Trophoblast cell (in vitro differentiated cells and primary cell): ENCODE results near the gene ABLIM1.

Experiments
- DNase-seq, 2 donors: peaks; one replicate each; pipeline ENCODE4 v3.0.0-alpha.2; 2016
- H2AFZ ChIP-seq: 2 replicates; pipeline ENCODE4 v1.6.1; 2013; ENCODE audit warnings: low read length, moderate library complexity, mild to moderate bottlenecking; ENCODE audit not compliant: insufficient read depth, poor library complexity
- H2AK5ac ChIP-seq: 2 replicates; pipeline ENCODE4 v1.6.1; 2013; ENCODE audit warnings: mild to moderate bottlenecking, low read length
- H2BK120ac ChIP-seq: 2 replicates; pipeline ENCODE4 v1.6.1; 2013; ENCODE audit warnings: low read length, mild to moderate bottlenecking, moderate library complexity; ENCODE audit not compliant: insufficient read depth, poor library complexity
- H2BK12ac ChIP-seq: 2 replicates; pipeline ENCODE4 v1.6.1; 2013; ENCODE audit warnings: mild to moderate bottlenecking, low read length, moderate library complexity
- H2BK5ac ChIP-seq: 2 replicates; pipeline ENCODE4 v1.6.1; 2013; ENCODE audit warnings: low read length, low read depth, moderate library complexity, mild to moderate bottlenecking; ENCODE audit not compliant: poor library complexity
- H3K14ac ChIP-seq: 2 replicates; pipeline ENCODE4 v1.6.1; 2013; ENCODE audit warnings: mild to moderate bottlenecking, low read length
- H3K18ac ChIP-seq: 2 replicates; pipeline ENCODE4 v1.6.1; 2013; ENCODE audit warnings: mild to moderate bottlenecking, low read length
- H3K23ac ChIP-seq: 2 replicates; pipeline ENCODE4 v1.6.1; 2013; ENCODE audit warnings: low read length
- H3K27ac ChIP-seq: 2 replicates; pipeline ENCODE4 v1.5.1; 2013; ENCODE audit warnings: low read depth, mild to moderate bottlenecking, inconsistent platforms, low read length, moderate library complexity
- H3K27me3 ChIP-seq: 2 replicates; pipeline ENCODE4 v1.6.1; 2013; ENCODE audit warnings: inconsistent platforms, mild to moderate bottlenecking, low read length, moderate library complexity; ENCODE audit not compliant: insufficient read depth
- H3K36me3 ChIP-seq, 2 experiments: 1 replicate in 1 of 2; 2 replicates in 1 of 2; pipeline ENCODE4 v1.6.1; 2013; ENCODE audit warnings: low read length in 2 of 2, mild to moderate bottlenecking in 2 of 2, moderate library complexity in 1 of 2; ENCODE audit not compliant: insufficient read depth in 2 of 2, control insufficient read depth in 1 of 2
- H3K4ac ChIP-seq: 2 replicates; pipeline ENCODE4 v1.6.1; 2013; ENCODE audit warnings: low read depth, mild to moderate bottlenecking, low read length, moderate library complexity
- H3K4me1 ChIP-seq, 2 experiments: 1 replicate in 1 of 2; 2 replicates in 1 of 2; pipeline ENCODE4 v1.6.1; 2013; ENCODE audit warnings: low read length in 2 of 2, mild to moderate bottlenecking in 2 of 2, moderate library complexity in 1 of 2; ENCODE audit not compliant: insufficient read depth in 2 of 2, control insufficient read depth in 1 of 2
- H3K4me2 ChIP-seq: 2 replicates; pipeline ENCODE4 v1.6.1; 2013; ENCODE audit warnings: inconsistent platforms, mild to moderate bottlenecking, low read length, moderate library complexity
- H3K4me3 ChIP-seq: 2 replicates; pipeline ENCODE4 v1.5.1; 2013; ENCODE audit warnings: mild to moderate bottlenecking, low read depth, low read length, inconsistent platforms
- H3K79me1 ChIP-seq: one replicate; pipeline ENCODE4 v1.6.1; 2013; ENCODE audit warnings: low read length
- H3K79me2 ChIP-seq: 2 replicates; pipeline ENCODE4 v1.6.1; 2013; ENCODE audit warnings: low read length, mild to moderate bottlenecking; ENCODE audit not compliant: control insufficient read depth, insufficient read depth, poor library complexity
- H3K9ac ChIP-seq: 2 replicates; pipeline ENCODE4 v1.6.1; 2013; ENCODE audit warnings: mild to moderate bottlenecking, low read length
- H3K9me3 ChIP-seq: 2 replicates; pipeline ENCODE4 v1.6.1; 2013; ENCODE audit warnings: low read depth, mild to moderate bottlenecking, control low read depth, inconsistent platforms, low read length; ENCODE audit not compliant: insufficient read depth
- H4K12ac ChIP-seq: 2 replicates; pipeline ENCODE4 v1.6.1; 2013; ENCODE audit warnings: low read depth, mild to moderate bottlenecking, low read length, moderate library complexity
- H4K8ac ChIP-seq: 2 replicates; pipeline ENCODE4 v1.6.1; 2013; ENCODE audit warnings: low read depth, mild to moderate bottlenecking, low read length, moderate library complexity
- H4K91ac ChIP-seq: one replicate; pipeline ENCODE4 v1.6.1; 2013; ENCODE audit warnings: low read depth, mild to moderate bottlenecking, low read length, moderate library complexity
- WGBS: extraction: QIAGEN DNeasy Blood & Tissue Kit; methylation state at CpG from one replicate; pipeline ENCODE4 v1.1.7; 2013; ENCODE audit warnings: missing lambda C conversion rate; ENCODE audit not compliant: insufficient read length, insufficient coverage; ENCODE audit errors: extremely low coverage; 5-methylcytosine and 5-hydroxymethylcytosine counted together

ABLIM1 gene

DNA sequence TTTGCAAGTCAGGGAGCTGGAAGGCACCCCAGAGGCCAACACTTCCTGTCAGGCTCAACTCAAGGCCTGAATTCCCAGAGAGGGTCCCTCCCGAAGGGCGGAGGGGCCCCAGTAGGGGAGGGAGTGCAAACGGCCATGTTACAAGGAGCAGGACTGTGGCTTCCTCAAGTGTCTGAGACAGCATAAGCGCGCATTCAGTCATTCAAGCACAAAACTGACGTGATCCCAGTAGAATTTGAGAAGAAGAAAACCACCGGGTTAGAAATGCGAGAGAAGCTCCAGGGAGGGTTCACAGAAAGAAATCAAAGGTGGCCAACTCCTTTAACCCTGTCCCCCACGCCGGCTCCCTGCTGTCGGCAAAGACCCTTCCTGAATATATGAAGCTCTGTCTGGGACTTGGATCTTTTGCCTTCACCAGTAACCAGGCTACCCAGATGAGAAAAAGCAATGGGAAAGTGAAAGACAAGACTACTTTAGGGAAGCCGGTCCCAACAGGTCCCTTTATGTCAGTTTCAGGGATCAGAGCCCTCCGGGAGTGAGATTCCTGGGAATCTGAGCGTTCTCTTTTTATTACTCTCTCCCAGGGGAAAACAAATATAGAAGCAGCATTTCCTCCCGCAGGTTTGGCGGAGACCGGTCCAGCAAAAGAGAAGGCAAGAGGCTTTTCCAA is 255.1 kb downstream of the ABLIM1 start:
- Histone ChIP-seq H2AK5ac (no peak overlapping the region), H3K4ac (peak overlapping the region; percentile 98), H2BK5ac (peak overlapping the region; percentile 82), H3K14ac (peak overlapping the region; percentile 48), H3K4me1 (peaks cover 20 to 29% of the 10 kb centered on the region in 2 experiments), H2BK120ac (peak overlapping the region; percentile 68), H3K9me3 (no peaks in the 10 kb centered on the region), H3K4me3 (peak overlapping the region; percentile 97), H4K8ac (peak overlapping the region; percentile 86), H2AFZ (peak overlapping the region; percentile 64), H4K91ac (peak overlapping the region; percentile 88), H3K27me3 (no peaks in the 10 kb centered on the region), H3K27ac (peak overlapping the region; percentile 38), H3K9ac (peak overlapping the region; percentile 78), H3K23ac (no peak overlapping the region), H3K18ac (peak overlapping the region; percentile 98), H4K12ac (peak overlapping the region; percentile 36), H3K4me2 (peak overlapping the region; percentile 99), H3K36me3 (peaks cover 0 to 3% of the 10 kb centered on the region in 2 experiments), H3K79me1 (peaks cover 24% of the 10 kb centered on the region), H3K79me2 (peaks cover 30% of the 10 kb centered on the region), H2BK12ac (peak overlapping the region; percentile 59)
- DNase-seq, result peak in 1 of 2 donors; percentile 56
- WGBS, result no CpG with 5 or more reads among the region's 17 CpGs

DNA sequence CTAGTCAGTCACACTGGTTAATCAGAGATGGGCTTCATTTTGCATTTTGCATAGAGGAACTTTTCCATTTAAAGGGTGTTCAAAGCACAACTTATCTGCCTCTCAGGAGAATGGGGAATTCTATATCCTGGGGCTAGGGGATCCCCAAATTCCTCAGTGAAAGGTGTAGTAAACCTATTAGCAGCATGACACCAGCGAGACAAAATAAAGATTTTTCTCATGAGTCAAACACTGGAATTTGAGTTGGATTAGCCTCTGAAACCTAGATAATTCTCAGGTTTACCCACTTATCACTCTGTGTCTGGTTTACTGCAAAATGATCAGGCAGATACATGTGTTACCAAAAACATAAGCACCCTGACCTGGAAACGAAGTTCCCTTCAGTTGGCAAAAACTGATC is 255.8 kb downstream of the ABLIM1 start:
- Histone ChIP-seq H3K79me2 (peaks cover 30% of the 10 kb centered on the region), H3K14ac (no peak overlapping the region), H3K4me1 (peaks cover 26 to 35% of the 10 kb centered on the region in 2 experiments), H4K12ac (no peak overlapping the region), H2AK5ac (no peak overlapping the region), H3K4me3 (no peak overlapping the region), H3K18ac (no peak overlapping the region), H2BK12ac (no peak overlapping the region), H2AFZ (no peak overlapping the region), H4K91ac (no peak overlapping the region), H3K9me3 (no peaks in the 10 kb centered on the region), H3K9ac (no peak overlapping the region), H2BK5ac (no peak overlapping the region), H3K27ac (no peak overlapping the region), H3K4ac (peak overlapping the region; percentile 98), H2BK120ac (no peak overlapping the region), H3K79me1 (peaks cover 24% of the 10 kb centered on the region), H4K8ac (no peak overlapping the region), H3K36me3 (peaks cover 0 to 3% of the 10 kb centered on the region in 2 experiments), H3K4me2 (peak overlapping the region; percentile 99), H3K23ac (no peak overlapping the region), H3K27me3 (no peaks in the 10 kb centered on the region)
- no CpG with 5 or more reads among the region's 2 CpGs for WGBS
- no peak for DNase-seq

DNA sequence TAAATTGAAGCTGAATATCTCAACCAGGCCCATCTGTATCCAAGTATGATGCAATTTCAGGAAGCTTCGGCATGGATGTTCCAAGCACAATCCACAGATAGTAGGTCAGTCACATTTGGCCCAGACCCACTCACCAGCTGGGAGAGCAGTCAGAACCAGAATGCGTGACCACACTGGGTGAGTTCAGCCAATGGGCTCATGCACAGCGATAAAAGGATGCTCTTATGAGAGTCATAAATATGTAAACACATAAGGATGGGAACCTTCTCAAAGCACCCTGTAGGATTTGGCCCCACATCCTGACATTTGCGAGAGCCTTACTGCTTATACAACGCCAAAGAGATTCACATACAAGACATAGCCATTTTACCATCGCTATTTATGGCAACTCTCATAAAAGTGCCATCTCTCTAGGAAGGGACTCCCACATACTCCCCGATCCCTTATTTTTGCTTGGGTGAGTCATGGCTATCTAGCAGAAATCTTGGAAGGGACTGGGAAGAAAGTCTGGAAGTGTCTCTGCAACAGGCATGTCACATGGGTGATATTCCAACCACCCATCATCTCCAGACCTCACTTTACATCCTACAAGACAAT is 256.8 kb downstream of the ABLIM1 start:
- no peak overlapping the region for H3K18ac ChIP-seq
- H3K23ac ChIP-seq, result no peak overlapping the region
- no peak overlapping the region for H2AK5ac ChIP-seq
- H2BK120ac ChIP-seq, result no peak overlapping the region
- no peak overlapping the region for H3K4me2 ChIP-seq
- no peak overlapping the region for H3K4me3 ChIP-seq
- no peak for DNase-seq
- H3K4me1 ChIP-seq, result peaks cover 26 to 35% of the 10 kb centered on the region in 2 experiments
- no peak overlapping the region for H4K12ac ChIP-seq
- H4K8ac ChIP-seq, result no peak overlapping the region
- no peak overlapping the region for H2AFZ ChIP-seq
- H3K27ac ChIP-seq, result no peak overlapping the region
- no peak overlapping the region for H4K91ac ChIP-seq
- peaks cover 31% of the 10 kb centered on the region for H3K79me2 ChIP-seq
- no peaks in the 10 kb centered on the region for H3K27me3 ChIP-seq
- no peak overlapping the region for H3K14ac ChIP-seq
- H3K4ac ChIP-seq, result peak overlapping the region; percentile 9
- H3K9me3 ChIP-seq, result no peaks in the 10 kb centered on the region
- H2BK12ac ChIP-seq, result no peak overlapping the region
- H2BK5ac ChIP-seq, result no peak overlapping the region
- peaks cover 24% of the 10 kb centered on the region for H3K79me1 ChIP-seq
- peaks cover 0 to 3% of the 10 kb centered on the region in 2 experiments for H3K36me3 ChIP-seq
- H3K9ac ChIP-seq, result no peak overlapping the region
- WGBS, result no CpG with 5 or more reads among the region's 7 CpGs

DNA sequence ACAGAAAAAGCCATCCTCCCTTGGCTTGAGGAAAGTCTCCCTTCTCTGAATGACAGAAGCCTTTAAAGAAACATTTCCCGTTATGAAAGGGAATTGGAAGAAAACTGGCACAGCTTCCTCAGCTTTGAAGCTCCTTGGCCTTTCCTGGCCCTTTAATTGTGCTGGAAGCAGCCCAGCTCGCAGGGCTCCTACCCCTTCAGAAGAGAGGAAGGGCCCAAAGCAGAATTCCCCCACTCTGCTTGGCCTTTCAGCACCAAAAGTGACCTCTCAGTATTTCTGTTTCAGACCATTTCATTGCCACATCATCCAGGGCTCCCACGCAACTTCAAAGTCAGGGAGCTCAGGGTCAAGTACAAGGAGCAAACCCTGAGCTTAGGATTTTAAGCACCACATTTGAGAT is 258.0 kb downstream of the ABLIM1 start:
- Histone ChIP-seq H3K27ac (no peak overlapping the region), H3K9ac (no peak overlapping the region), H3K18ac (no peak overlapping the region), H2AK5ac (no peak overlapping the region), H4K8ac (no peak overlapping the region), H4K91ac (no peak overlapping the region), H3K4me2 (no peak overlapping the region), H3K14ac (no peak overlapping the region), H3K4ac (peak overlapping the region; percentile 70), H3K27me3 (no peaks in the 10 kb centered on the region), H2BK120ac (no peak overlapping the region), H2BK12ac (no peak overlapping the region), H3K4me1 (peaks cover 25 to 38% of the 10 kb centered on the region in 2 experiments), H2AFZ (no peak overlapping the region), H4K12ac (no peak overlapping the region), H3K79me2 (peaks cover 37% of the 10 kb centered on the region), H3K36me3 (peaks cover 2 to 3% of the 10 kb centered on the region in 2 experiments), H3K23ac (no peak overlapping the region), H2BK5ac (no peak overlapping the region), H3K9me3 (no peaks in the 10 kb centered on the region), H3K4me3 (no peak overlapping the region), H3K79me1 (peaks cover 24% of the 10 kb centered on the region)
- WGBS, result no CpG with 5 or more reads among the region's 3 CpGs
- no peak for DNase-seq
